B cell (primary cell): Measurements from ENCODE around the gene MC5R.

Source experiments
- EZH2 ChIP-seq: IDR thresholded peaks from 2 replicates; pipeline ENCODE4 v1.6.1; 2012; ENCODE audit warnings: borderline replicate concordance, low read depth, mild to moderate bottlenecking, moderate library complexity, low read length; ENCODE audit not compliant: insufficient read depth, poor library complexity, severe bottlenecking
- TF ChIP-seq, protein P1 (sequence below): fragments of 200-600 bp; IDR thresholded peaks from one replicate; pipeline ENCODE4 v1.8.0; 2022; ENCODE audit warnings: antibody characterized with exemption, mild to moderate bottlenecking

DNA sequence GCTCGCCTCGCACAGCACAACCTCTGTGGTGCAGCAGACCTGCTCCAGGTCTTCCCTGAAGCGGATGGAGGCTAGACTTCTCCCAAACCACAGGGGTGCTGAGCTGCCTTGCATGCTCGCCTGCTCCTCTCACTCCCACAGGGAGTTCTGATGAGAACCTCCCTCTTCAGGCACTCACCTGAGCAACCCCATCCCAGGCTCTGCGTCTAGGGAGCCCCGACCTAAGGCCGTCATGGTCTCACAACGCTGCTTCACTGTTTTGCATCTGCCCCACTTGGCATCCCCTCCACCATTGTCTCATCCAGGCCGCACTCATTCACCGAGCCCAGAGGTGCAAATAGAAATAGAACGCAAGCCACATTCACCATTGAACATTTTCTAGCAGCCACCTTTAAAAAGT, 24.6 kb upstream of the MC5R start:
- TF ChIP-seq, protein P1, sequence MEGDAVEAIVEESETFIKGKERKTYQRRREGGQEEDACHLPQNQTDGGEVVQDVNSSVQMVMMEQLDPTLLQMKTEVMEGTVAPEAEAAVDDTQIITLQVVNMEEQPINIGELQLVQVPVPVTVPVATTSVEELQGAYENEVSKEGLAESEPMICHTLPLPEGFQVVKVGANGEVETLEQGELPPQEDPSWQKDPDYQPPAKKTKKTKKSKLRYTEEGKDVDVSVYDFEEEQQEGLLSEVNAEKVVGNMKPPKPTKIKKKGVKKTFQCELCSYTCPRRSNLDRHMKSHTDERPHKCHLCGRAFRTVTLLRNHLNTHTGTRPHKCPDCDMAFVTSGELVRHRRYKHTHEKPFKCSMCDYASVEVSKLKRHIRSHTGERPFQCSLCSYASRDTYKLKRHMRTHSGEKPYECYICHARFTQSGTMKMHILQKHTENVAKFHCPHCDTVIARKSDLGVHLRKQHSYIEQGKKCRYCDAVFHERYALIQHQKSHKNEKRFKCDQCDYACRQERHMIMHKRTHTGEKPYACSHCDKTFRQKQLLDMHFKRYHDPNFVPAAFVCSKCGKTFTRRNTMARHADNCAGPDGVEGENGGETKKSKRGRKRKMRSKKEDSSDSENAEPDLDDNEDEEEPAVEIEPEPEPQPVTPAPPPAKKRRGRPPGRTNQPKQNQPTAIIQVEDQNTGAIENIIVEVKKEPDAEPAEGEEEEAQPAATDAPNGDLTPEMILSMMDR: no peak
- no peak for TF ChIP-seq EZH2
